ENCODE measurements around the gene PLCL1.

GRCh38 chr2:198102120-198102519, 297.7 kb downstream of the PLCL1 start:
- no peak for TF ChIP-seq CTCF (IDR thresholded peaks at IDR 0.05)
- no peak for TF ChIP-seq POLR2A (IDR thresholded peaks at IDR 0.05)

Measured in lower leg skin (tissue), 3 donors.